Loucy (cell line): ENCODE data around the gene C2orf49.

Experiments
- H2AFZ ChIP-seq: fragments of 200-600 bp; sonication (generic); 2 replicates; pipeline ENCODE4 v1.6.0; 2016; ENCODE audit warnings: antibody characterized with exemption, mild to moderate bottlenecking, low read length, moderate library complexity
- H3F3A ChIP-seq: fragments of 200-600 bp; 2 replicates; pipeline ENCODE4 v1.6.0; 2016; ENCODE audit warnings: antibody characterized with exemption, low read depth, mild to moderate bottlenecking
- H3K27me3 ChIP-seq: fragments of 200-600 bp; sonication (generic); 2 replicates; pipeline ENCODE4 v1.6.1; 2014; ENCODE audit warnings: low read length, mild to moderate bottlenecking; ENCODE audit not compliant: insufficient read depth, poor library complexity, severe bottlenecking
- H3K36me3 ChIP-seq: fragments of 200-600 bp; sonication (generic); 2 replicates; pipeline ENCODE4 v1.6.1; 2016; ENCODE audit warnings: low read length; ENCODE audit not compliant: insufficient read depth
- H3K4me1 ChIP-seq: fragments of 200-600 bp; sonication (generic); 2 replicates; pipeline ENCODE4 v1.5.1; 2014; ENCODE audit warnings: low read length, mild to moderate bottlenecking; ENCODE audit not compliant: insufficient read depth, poor library complexity, severe bottlenecking
- H3K4me2 ChIP-seq: fragments of 200-600 bp; sonication (generic); 2 replicates; pipeline ENCODE4 v1.6.0; 2014; ENCODE audit warnings: antibody characterized with exemption, low read length, low read depth, mild to moderate bottlenecking; ENCODE audit not compliant: poor library complexity, severe bottlenecking
- H3K4me3 ChIP-seq: fragments of 200-600 bp; sonication (generic); 2 replicates; pipeline ENCODE4 v1.5.1; 2014; ENCODE audit warnings: low read length, mild to moderate bottlenecking, mixed read lengths; ENCODE audit not compliant: poor library complexity, severe bottlenecking
- H3K79me2 ChIP-seq: fragments of 200-600 bp; sonication (generic); 2 replicates; pipeline ENCODE4 v1.6.1; 2014; ENCODE audit warnings: low read length; ENCODE audit not compliant: insufficient read depth
- H3K9ac ChIP-seq: fragments of 200-600 bp; sonication (generic); 2 replicates; pipeline ENCODE4 v1.6.0; 2014; ENCODE audit warnings: mild to moderate bottlenecking, low read depth, low read length, moderate library complexity; ENCODE audit not compliant: poor library complexity, severe bottlenecking
- H3K9me2 ChIP-seq: fragments of 200-600 bp; sonication (generic); replicated peaks from 2 replicates; pipeline ENCODE4 v1.6.1; 2016; ENCODE audit warnings: low read depth, low read length, mixed read lengths
- H3K9me3 ChIP-seq: fragments of 200-600 bp; sonication (generic); 2 replicates; pipeline ENCODE4 v1.6.1; 2014; ENCODE audit warnings: mild to moderate bottlenecking, antibody characterized with exemption, low read length, low read depth; ENCODE audit not compliant: insufficient read depth
- H4K20me1 ChIP-seq: fragments of 200-600 bp; sonication (generic); 2 replicates; pipeline ENCODE4 v1.6.0; 2014; ENCODE audit warnings: antibody characterized with exemption, low read length, mild to moderate bottlenecking; ENCODE audit not compliant: insufficient read depth, poor library complexity, severe bottlenecking
- CTCF ChIP-seq: fragments of 200-600 bp; sonication (generic); conservative IDR thresholded peaks from 2 replicates; pipeline ENCODE4 v1.5.1; 2014; ENCODE audit warnings: mild to moderate bottlenecking, antibody characterized with exemption, low read length
- EZH2phosphoT487 ChIP-seq: fragments of 200-600 bp; IDR thresholded peaks from 2 replicates; pipeline ENCODE4 v1.6.1; 2018; ENCODE audit warnings: antibody characterized with exemption, mild to moderate bottlenecking, moderate library complexity, borderline replicate concordance

Gene C2orf49

GRCh38 chr2:105315314-105315713 is 22.0 kb upstream of the C2orf49 start:
- no peak overlapping the region for H3K4me2 ChIP-seq
- no peaks in the 10 kb centered on the region for H3F3A ChIP-seq
- no peaks in the 10 kb centered on the region for H3K9me2 ChIP-seq
- TF ChIP-seq EZH2phosphoT487: no peak
- TF ChIP-seq CTCF: no peak
- no peak overlapping the region for H3K4me3 ChIP-seq
- H3K4me1 ChIP-seq: no peaks in the 10 kb centered on the region
- H3K27me3 ChIP-seq: no peaks in the 10 kb centered on the region
- no peak overlapping the region for H3K9ac ChIP-seq
- H2AFZ ChIP-seq: no peak overlapping the region
- no peaks in the 10 kb centered on the region for H3K9me3 ChIP-seq
- H3K36me3 ChIP-seq: no peaks in the 10 kb centered on the region; the same call in 1 of the 2 replicates
- H3K79me2 ChIP-seq: peaks cover 85% of the 10 kb centered on the region
- H4K20me1 ChIP-seq: peaks cover 24% of the 10 kb centered on the region

GRCh38 chr2:105317937-105318336 is 19.4 kb upstream of the C2orf49 start:
- Histone ChIP-seq H3F3A (no peaks in the 10 kb centered on the region), H3K9me2 (no peaks in the 10 kb centered on the region), H4K20me1 (peaks cover 16% of the 10 kb centered on the region), H3K4me3 (no peak overlapping the region), H2AFZ (no peak overlapping the region), H3K4me2 (no peak overlapping the region), H3K36me3 (no peaks in the 10 kb centered on the region), H3K9me3 (no peaks in the 10 kb centered on the region), H3K9ac (no peak overlapping the region), H3K4me1 (peaks cover 4% of the 10 kb centered on the region), H3K79me2 (peaks cover 87% of the 10 kb centered on the region), H3K27me3 (no peaks in the 10 kb centered on the region)
- TF ChIP-seq CTCF: no peak
- TF ChIP-seq EZH2phosphoT487: no peak

GRCh38 chr2:105320651-105321215 is 16.6 kb upstream of the C2orf49 start:
- H3F3A ChIP-seq: no peaks in the 10 kb centered on the region
- no peak overlapping the region for H3K4me2 ChIP-seq
- H3K27me3 ChIP-seq: no peaks in the 10 kb centered on the region
- peaks cover 87% of the 10 kb centered on the region for H3K79me2 ChIP-seq
- no peak overlapping the region for H2AFZ ChIP-seq
- peaks cover 32% of the 10 kb centered on the region for H3K4me1 ChIP-seq
- H3K9me2 ChIP-seq: no peaks in the 10 kb centered on the region
- TF ChIP-seq CTCF (no peak), EZH2phosphoT487 (no peak)
- H3K36me3 ChIP-seq: no peaks in the 10 kb centered on the region
- H3K9ac ChIP-seq: no peak overlapping the region
- no peaks in the 10 kb centered on the region for H3K9me3 ChIP-seq
- H4K20me1 ChIP-seq: peaks cover 19% of the 10 kb centered on the region
- no peak overlapping the region for H3K4me3 ChIP-seq
